Pancreas (tissue), 10 donors: ENCODE results near the gene CYB5B. TPM values are rescaled to one million over a fixed set of nuclear protein-coding genes. Genes with fewer than 3 reads are reported as not detected.

ENCODE experiments used
- ATAC-seq, 4 donors: fragments of 200-7000 bp; cut with Tn5 transposase; one replicate each; pipeline versions ENCODE4 v1.8.0 to v1.9.1; 2020; ENCODE audit warnings: mild to moderate bottlenecking in 4 of 4, moderate library complexity in 4 of 4
- DNase-seq, 6 donors: peaks; one replicate each; pipeline ENCODE4 v3.0.0-alpha.2; 2020
- FAIRE-seq: peaks from 2 replicates; lab custom pipeline; 2012; peaks lifted over from hg19 to GRCh38; lab: Jason Lieb, UNC
- H3K27ac ChIP-seq, 4 donors: fragments of 200-600 bp; sonication (generic); 1 replicate in 3 of 4; 2 replicates in 1 of 4; pipeline versions ENCODE4 v1.5.0 to v1.8.0; 2020
- H3K27me3 ChIP-seq, 4 donors: fragments of 200-600 bp; one replicate each; pipeline ENCODE4 v1.8.0; 2021
- H3K36me3 ChIP-seq, 3 donors: fragments of 200-600 bp; sonication (generic) in 1 of 3; one replicate each; pipeline versions ENCODE4 v1.5.0 to v1.8.0; 2020 to 2021
- H3K4me1 ChIP-seq, 3 donors: fragments of 200-600 bp; one replicate each; pipeline ENCODE4 v1.8.0; 2021
- H3K4me3 ChIP-seq, 4 donors: fragments of 200-600 bp; sonication (generic) in 2 of 4; one replicate each; pipeline versions ENCODE4 v1.5.0 to v1.8.0; 2020 to 2021
- H3K9me3 ChIP-seq, 4 donors: fragments of 200-600 bp; one replicate each; pipeline ENCODE4 v1.8.0; 2021
- WGBS, 2 donors: extraction: QIAGEN DNeasy Blood & Tissue Kit; methylation state at CpG; one replicate each; pipeline ENCODE4 v1.1.7; 2013; 5-methylcytosine and 5-hydroxymethylcytosine counted together
- intact Hi-C, 3 donors: fragments of 100-400 bp; cut with DNase I; formaldehyde crosslinking; loops; one replicate each; pipeline versions ENCODE4 v1.11.1 to v1.14.2; 2022
- polyA plus RNA-seq, 2 donors: library from polyadenylated mRNA; stranded (reverse); fragments of 200-250 nt; gene quantifications; one replicate each; pipeline ENCODE4 v1.2.3, GENCODE V29; 2013
- total RNA-seq, 6 donors: library from RNA; stranded (reverse); fragmentation: NEBNext Ultra II Directional in 4 of 6; extraction: Animal tissue kit (Norgen Biotek cat#: 25700) in 4 of 6; gene quantifications; one replicate each; pipeline versions ENCODE4 v1.2.1 to v1.2.4, GENCODE V29; 2021 to 2023
- TF ChIP-seq, protein P1 (sequence below), 4 donors: fragments of 200-600 bp; sonication (generic) in 3 of 4; IDR thresholded peaks; one replicate each; pipeline versions ENCODE4 v1.5.0 to v1.8.0; 2021; ENCODE audit warnings: antibody characterized with exemption in 4 of 4
- donor health status: healthy with polysubstance abuse.
- donor health status: DM: no; HTN: no; CAD: no; lungs with moderate emphysema.
- donor health status: DM: no; HTN: no; CAD: no.
- donor health status: control.
- donor health status: control.
- donor health status: Bipolar disorder and iron deficiency.
- donor health status: DM: yes; HTN: yes; CAD: no.
- donor health status: DM: no; HTN: no; CAD: no.
- donor health status: DM: no; HTN: no; CAD: no.
- donor health status: DM: yes; HTN: yes; CAD: no.

CYB5B gene
- total and polyA plus RNA-seq, 8 donors: 16.0 to 38.1 (median 24.5) TPM

DNA sequence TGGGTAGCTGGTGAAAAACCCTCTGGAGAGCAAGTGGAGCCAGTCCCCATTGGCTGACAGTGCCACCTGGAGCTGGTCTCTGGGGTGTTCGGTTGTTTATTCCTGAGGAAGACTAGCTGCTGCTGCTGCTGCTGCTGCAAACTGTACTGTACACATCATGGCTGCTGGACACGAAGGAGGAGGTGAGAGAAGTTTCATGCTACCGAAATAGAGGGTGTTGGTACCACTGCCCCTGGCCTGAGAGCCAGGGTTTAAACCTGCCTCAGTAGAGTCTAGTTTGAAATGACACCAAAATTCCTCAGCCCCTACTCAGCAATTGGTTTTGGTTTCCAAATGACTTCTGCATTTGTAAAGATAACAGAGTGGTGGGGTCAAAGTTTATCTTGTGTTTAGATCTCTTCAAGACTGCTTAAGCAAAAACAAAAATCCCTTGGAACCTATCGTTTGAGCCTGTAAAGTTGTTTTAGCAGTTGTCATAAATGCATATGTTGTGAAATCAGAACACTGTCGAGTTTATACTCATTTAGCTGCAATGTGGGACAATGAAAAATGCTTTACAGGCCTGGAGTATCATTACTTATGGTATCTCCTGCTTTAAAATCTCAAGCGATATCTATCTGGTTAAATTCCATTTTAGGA, 40.8 kb downstream of the CYB5B start:
- WGBS, 2 donors: 61 to 62% methylated on average over 6 of the region's 6 CpGs
- Histone ChIP-seq H3K27me3 (no peaks in the 10 kb centered on the region), H3K4me3 (no peak overlapping the region), H3K9me3 (no peaks in the 10 kb centered on the region), H3K4me1 (peaks cover 0 to 12% (median 0%) of the 10 kb centered on the region in 3 donors), H3K27ac (no peak overlapping the region), H3K36me3 (peaks cover 0 to 3% (median 0%) of the 10 kb centered on the region in 3 donors)
- peak in 3 of 4 donors; percentile 46 to 77 (median 61) for ATAC-seq
- no peak for FAIRE-seq
- intact Hi-C loops: no loop called here
- DNase-seq: no peak
- TF ChIP-seq, protein P1, sequence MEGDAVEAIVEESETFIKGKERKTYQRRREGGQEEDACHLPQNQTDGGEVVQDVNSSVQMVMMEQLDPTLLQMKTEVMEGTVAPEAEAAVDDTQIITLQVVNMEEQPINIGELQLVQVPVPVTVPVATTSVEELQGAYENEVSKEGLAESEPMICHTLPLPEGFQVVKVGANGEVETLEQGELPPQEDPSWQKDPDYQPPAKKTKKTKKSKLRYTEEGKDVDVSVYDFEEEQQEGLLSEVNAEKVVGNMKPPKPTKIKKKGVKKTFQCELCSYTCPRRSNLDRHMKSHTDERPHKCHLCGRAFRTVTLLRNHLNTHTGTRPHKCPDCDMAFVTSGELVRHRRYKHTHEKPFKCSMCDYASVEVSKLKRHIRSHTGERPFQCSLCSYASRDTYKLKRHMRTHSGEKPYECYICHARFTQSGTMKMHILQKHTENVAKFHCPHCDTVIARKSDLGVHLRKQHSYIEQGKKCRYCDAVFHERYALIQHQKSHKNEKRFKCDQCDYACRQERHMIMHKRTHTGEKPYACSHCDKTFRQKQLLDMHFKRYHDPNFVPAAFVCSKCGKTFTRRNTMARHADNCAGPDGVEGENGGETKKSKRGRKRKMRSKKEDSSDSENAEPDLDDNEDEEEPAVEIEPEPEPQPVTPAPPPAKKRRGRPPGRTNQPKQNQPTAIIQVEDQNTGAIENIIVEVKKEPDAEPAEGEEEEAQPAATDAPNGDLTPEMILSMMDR (IDR thresholded peaks at IDR 0.05): no peak

DNA sequence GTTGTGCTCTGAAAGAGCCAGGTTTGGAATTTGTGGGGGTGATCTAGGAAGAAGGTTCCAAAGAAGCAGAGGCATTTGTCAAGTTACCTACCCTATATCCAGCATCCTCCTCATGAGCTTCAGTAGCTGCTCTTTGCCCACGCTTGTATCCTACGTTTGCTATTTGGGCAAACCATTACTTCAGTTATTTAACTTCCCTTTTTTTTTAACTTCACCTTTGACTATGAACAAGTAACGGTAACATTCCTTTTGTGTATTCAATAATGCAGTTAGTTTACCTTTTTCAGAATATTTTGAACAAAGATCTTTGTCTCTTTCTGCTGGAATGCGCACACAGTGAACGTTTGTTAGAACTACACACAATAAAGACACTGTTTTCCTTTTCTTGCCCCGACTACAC, 41.5 kb downstream of the CYB5B start:
- DNase-seq (no peak), FAIRE-seq (no peak), ATAC-seq (peak in 1 of 4 donors; percentile 18)
- no peaks in the 10 kb centered on the region for H3K27me3 ChIP-seq
- intact Hi-C loops: no loop called here
- no peak overlapping the region for H3K4me3 ChIP-seq
- no peaks in the 10 kb centered on the region for H3K36me3 ChIP-seq
- TF ChIP-seq, protein P1 (IDR thresholded peaks at IDR 0.05): no peak
- H3K9me3 ChIP-seq: no peaks in the 10 kb centered on the region
- WGBS, 2 donors: 62 to 65% methylated on average over 6 of the region's 6 CpGs
- H3K27ac ChIP-seq: no peak overlapping the region
- H3K4me1 ChIP-seq: peaks cover 0 to 12% (median 0%) of the 10 kb centered on the region in 3 donors

DNA sequence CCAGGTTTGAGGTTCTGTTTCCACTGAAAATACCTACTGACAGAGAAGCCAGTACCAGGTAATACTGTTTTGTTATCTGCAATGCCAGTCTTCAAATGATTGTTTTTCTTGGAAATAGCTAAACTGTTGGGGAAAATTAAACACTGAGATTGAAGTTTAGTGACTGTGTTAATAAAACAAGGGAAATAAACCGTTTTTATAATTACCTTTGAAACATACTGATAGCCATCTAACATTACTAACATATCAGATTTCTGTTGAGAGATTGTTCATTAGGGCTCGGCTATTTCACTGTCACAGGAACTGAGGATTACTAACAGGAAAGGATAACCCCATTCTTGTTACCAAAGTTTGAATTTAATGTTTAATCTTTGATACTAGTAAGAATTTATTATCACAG, 42.1 kb downstream of the CYB5B start:
- no peaks in the 10 kb centered on the region for H3K36me3 ChIP-seq
- no peak for DNase-seq
- intact Hi-C loops: no loop called here
- no peak for ATAC-seq
- 20 to 25% methylated on average over 2 of the region's 2 CpGs for WGBS, 2 donors
- no peak overlapping the region for H3K27ac ChIP-seq
- H3K9me3 ChIP-seq: no peaks in the 10 kb centered on the region
- peaks cover 0 to 12% (median 0%) of the 10 kb centered on the region in 3 donors for H3K4me1 ChIP-seq
- H3K27me3 ChIP-seq: no peaks in the 10 kb centered on the region
- TF ChIP-seq, protein P1 (IDR thresholded peaks at IDR 0.05): no peak
- no peak overlapping the region for H3K4me3 ChIP-seq
- no peak for FAIRE-seq

DNA sequence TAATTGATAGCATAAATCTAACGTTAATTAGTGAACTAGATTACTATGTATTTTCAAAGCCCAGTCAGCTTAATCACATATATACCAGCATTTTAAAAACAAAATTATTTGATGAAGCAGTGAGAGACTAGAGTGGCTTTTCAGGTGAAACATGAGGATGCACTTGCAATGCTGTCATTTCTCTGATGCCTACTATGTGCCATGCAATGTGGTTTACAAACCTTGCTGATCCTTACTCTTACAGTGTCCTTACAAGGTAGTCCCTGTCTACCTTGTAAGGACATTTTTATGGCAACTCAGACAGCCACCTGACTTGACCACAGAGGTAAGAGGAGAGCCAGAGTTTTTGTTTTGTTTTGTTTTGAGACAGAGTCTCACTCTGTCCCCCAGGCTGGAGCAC, 42.7 kb downstream of the CYB5B start:
- intact Hi-C loops: no loop called here
- no peak overlapping the region for H3K27ac ChIP-seq

More for the DNA sequence above, 42.7 kb downstream of the CYB5B start:
- Histone ChIP-seq H3K36me3 (no peaks in the 10 kb centered on the region), H3K4me1 (peaks cover 0 to 12% (median 0%) of the 10 kb centered on the region in 3 donors), H3K9me3 (no peaks in the 10 kb centered on the region), H3K4me3 (no peak overlapping the region), H3K27me3 (no peaks in the 10 kb centered on the region)
- WGBS, 2 donors: 18 to 38% methylated on average over 1 of the region's 1 CpG
- TF ChIP-seq, protein P1 (IDR thresholded peaks at IDR 0.05): no peak
- FAIRE-seq (no peak), DNase-seq (no peak), ATAC-seq (no peak)
